Activated CD4-positive, alpha-beta T cell treated with anti-CD3 and anti-CD28 coated beads, Interleukin-2, amount 50 U/mL, for 4 hours (primary cell): ENCODE measurements around the gene BRD4.
A peak's percentile ranks its signal among the peaks of the same experiment; 100 is the strongest.
"Not testable (repeated sequence)": the region's sequence is repeated elsewhere in the genome, so short reads cannot be mapped to it uniquely, and the experiment has no call there.

ENCODE experiments used
- DNase-seq, 2 experiments: peaks; one replicate each; pipeline ENCODE4 v3.0.0-alpha.2; 2020

The BRD4 gene

GRCh38 chr19:15358918-15359317 is 26.6 kb upstream of the BRD4 start:
- DNase-seq: no peak

DNA sequence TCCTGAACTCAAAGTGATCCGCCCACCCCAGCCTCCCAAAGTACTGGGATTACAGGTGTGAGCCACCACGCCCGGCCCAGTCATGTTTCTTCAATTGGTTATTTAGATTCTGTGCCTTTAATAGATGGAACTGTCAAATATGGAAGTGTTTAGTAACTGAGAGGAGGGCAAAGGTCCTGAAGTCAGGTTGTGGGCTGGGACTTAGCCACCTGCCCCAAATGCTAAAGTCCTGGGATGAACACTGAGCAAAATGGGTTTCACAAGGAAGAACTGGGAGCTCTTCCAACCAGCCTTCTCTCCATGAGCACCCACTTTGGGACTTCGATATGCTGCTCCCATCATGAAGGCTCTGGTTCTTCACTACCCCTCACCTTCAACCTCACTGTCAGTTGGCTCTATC is 25.6 kb upstream of the BRD4 start:
- no peak for DNase-seq

DNA sequence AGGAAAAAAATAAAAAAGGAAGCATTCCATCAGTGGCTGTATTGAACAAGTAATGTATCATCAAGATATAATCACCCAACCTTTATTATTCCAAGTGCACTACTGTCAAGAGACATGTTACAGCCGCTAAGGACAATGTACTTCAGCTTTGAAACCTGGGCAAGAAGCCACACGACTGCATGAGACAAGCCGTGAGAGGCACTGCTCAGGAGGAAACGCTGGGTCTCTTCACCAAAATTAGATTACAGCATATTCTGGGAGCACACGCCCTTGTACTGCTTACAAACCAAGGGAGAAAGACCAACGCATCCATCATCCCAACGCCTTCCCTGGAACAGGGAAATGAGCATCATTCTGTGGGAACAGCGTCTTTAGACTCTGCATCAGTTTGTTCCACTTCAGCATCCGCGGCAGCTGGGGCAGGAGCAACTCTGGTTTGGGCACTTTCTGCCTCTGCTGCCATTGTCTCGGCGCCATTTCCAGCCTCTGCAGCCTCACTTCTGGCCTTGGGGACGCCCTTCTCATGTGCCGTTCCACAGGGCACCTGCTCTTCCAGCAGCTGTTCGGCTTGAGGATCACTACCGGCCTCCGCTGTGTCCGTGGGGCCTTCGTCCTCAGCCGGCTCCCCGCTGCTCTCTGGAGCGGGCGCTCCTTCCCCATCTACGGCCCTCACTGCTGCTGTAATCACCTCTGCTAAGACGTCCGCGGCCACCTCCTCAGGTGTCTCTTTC is 22.4 kb upstream of the BRD4 start:
- DNase-seq: no peak

DNA sequence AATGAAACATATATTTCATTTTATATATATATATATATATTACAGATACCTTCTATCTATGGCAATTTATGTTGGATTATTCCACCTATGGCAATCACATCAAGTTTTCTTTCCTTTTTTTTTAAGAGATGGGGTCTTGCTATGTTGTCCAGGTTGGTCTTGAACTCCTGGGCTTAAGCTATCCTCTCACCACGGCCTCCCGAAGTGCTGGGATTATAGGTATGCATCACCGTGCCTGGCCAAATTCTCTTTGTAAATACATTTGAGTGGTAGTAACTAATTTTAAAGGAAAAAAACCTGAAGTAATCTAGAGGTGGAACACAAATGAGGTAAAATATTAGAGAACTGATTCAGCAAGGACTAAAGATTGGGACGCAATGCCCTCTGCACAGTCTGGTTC is 21.6 kb upstream of the BRD4 start:
- no peak for DNase-seq

GRCh38 chr19:15352535-15352934 is 20.2 kb upstream of the BRD4 start:
- not testable (repeated sequence) for DNase-seq

GRCh38 chr19:15341328-15341727 is 9.0 kb upstream of the BRD4 start:
- not testable (repeated sequence) for DNase-seq

DNA sequence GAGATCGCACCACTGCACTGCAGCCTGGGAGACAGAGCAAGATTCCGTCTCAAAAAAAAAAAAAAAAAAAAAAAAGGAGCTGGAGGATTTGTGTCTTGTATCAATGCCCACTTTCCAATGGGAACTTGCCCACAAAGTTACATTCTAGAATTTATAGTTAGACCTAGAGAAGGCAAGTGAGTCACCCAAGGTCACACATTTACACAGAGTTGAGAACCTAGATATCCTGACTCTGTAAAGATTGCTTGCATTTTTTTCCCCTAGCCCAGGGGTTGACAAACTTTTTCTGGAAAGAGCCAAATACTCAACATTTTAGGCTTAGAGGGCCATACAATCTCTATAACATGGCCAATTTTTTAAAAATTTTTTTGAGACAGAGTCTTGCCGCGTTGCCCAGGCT is 7.7 kb upstream of the BRD4 start:
- DNase-seq: no peak

DNA sequence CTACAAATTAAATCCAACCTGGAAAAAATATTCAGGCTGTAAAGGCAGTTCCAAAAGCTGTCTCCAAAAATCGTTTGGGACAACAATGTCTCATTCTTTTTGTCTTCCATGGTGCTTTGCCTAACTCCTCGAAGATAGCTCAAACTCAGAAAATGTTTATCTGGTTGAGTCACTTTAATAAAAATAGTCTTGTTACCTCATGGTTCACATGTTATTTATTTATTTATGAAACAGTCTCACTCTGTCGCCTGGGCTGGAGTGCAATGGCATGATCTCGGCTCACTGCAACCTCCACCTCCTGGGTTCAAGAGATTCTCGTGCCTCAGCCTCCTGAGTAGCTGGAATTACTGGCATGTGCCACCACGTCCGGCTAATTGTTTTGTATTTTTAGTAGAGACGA is 4.9 kb upstream of the BRD4 start:
- no peak for DNase-seq

- DNase-seq: not testable (repeated sequence)
Observed at GRCh38 chr19:15335992-15336391, 3.7 kb upstream of the BRD4 start.

GRCh38 chr19:15331419-15332310 is 674 bp downstream of the BRD4 start:
- DNase-seq: peak; percentile 58 to 62

DNA sequence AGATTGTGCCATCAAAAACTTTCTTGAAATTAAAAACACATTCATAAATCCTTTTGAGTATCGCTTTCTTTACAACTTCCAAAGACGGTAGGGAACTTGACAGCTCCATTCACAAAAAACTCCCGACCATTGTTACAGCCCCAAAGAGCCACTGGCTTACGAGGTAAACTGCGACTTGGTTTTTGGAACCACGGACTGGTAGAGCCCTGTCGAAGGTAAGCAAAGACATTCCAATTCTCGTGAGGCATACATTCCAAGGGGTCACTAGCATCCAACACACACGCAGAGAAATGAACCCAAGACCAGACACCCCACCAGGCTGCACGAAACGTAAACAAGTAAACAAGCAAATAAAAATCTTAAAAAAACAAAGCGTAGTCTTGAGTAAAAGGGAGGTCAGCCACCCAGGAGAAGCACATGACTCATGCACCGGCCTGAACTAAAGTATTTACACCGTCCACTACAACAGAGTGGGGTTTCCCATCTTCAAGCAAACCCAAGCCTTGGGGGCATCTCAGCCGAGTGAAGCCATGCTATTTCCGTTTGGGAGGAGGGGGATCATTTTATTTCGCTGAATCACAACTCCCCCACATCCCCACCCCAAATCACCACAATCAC is 1.4 kb downstream of the BRD4 start:
- no peak for DNase-seq

DNA sequence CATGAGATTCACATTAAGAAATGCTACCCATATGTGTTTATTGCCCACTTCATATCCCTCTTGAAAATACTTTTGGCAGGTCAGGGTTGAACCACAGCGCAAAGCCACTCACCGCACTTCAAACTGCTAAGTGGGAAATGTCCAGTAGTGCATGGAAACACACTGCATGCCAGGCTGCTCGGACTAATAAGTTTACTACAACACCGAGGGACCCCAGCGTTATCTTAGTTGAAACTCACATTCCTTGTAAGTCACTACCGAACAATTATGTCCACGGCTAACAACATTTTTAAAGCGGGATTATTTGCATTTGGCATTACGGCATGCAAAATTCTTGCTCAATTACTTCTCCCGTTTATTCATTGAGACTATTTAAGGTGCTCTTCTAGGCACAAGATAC is 4.0 kb downstream of the BRD4 start:
- DNase-seq: no peak

GRCh38 chr19:15324791-15325519 is 7.4 kb downstream of the BRD4 start:
- DNase-seq: no peak

DNA sequence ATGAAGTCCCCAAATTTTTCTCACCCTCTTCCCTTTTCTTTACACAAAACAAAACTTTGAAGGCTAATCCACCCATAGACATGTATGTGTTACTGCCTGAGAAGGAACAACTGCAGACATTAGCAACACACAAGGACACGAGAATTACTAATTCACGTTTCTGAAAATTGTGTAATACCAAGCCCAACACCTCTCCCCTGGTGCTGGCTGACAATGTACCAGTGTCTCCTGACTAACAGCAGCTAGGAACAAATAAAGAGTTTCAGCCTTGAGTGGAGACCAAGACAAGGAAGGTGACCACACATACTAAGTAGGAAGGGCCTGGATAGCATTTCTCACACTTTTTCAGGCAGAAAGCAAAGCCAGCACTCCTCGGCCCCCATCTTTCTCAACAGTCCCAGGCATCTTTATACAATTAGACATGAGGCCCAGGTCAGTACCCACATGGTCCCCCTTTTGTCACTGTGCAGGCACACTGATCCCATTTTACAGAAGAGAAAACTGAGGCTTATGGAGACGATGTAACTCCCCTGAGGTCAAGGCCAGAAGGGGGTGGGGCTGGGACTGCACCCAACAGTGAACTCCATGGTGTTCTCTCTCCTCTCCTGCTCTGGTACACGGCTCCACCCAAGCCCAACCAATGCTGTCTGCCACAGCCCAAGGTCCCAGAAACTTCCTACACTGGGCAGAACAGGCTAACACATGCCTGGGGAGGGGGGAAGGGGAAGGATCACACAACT is 8.7 kb downstream of the BRD4 start:
- DNase-seq: no peak

DNA sequence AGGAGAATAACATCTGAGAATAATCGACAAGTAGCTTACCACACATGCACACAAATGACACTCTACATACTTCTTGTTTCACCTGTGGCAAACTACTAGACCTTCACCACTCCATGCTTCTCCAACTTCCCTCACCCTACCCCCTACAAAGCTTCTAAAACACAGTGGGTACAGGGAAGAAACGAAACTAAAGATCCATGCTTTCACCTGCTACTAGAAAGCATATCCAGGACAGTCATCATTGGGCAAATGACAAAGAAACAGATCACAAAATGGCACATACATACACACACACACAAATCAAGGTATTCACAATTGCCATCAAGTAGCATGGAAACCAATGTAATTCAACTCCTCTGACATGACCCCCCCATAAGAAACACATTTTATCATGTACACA is 10.6 kb downstream of the BRD4 start:
- no peak for DNase-seq

DNA sequence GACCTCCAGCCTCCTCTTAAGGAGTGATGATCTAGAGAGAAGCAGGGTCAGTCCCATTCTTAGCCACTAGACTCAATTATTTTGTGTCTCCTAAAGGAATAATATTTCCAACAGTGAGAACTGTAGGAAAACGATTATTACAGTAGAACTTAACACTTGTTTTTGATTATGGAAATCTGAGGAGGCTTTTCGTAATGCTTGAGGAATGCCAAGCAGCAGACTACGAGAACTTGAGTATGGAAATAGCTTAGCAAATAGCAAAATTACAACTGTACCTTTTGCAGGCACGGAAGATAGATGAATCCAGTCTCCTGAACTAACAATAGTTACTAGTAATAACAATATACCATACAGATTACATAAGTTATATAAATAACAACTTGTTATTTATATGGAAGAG is 12.2 kb downstream of the BRD4 start:
- DNase-seq: no peak

GRCh38 chr19:15318241-15318691 is 14.1 kb downstream of the BRD4 start:
- DNase-seq: no peak

- DNase-seq: no peak
Observed at GRCh38 chr19:15317392-15318071, 14.8 kb downstream of the BRD4 start.

GRCh38 chr19:15316498-15316897 is 15.8 kb downstream of the BRD4 start:
- no peak for DNase-seq

- DNase-seq: no peak
Observed at GRCh38 chr19:15315101-15315500, 17.2 kb downstream of the BRD4 start.

DNA sequence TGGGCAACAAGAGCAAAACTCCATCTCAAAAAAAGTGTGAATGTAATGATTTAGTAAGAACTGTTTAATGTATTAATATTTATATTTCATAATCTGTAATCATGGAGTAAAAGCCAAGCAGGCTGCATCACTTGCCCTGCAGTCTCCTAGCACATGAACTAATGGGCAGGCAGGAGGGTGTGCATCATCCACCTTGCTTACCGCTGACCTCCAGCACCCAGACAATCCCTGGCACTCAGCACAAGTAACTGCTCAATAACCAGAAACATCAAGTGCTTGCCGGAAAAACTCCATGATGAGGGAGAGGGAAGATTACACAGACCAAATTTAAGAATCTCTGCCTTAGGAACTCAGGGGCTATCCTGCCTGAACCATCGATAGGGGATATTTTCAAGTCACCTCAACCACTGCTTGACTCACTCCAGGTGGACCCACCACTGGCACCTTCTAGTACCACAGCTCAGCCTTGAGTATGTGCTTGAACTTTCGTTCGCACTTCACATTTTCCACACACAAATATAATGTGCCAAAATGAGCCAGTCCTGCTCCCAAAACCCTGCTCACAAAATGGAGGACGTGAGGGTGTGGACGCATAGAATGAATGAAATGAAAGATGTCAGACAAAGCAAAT is 18.6 kb downstream of the BRD4 start:
- DNase-seq: no peak
